OCI-M1 (cell line): ENCODE measurements around the gene TRIM73.
"Not testable (repeated sequence)": the region's sequence is repeated elsewhere in the genome, so short reads cannot be mapped to it uniquely, and the experiment has no call there.

Experiments
- DNase-seq: peaks from one replicate; lab custom pipeline; 2025; lab: John Stamatoyannopoulos, UW

Gene TRIM73

DNA sequence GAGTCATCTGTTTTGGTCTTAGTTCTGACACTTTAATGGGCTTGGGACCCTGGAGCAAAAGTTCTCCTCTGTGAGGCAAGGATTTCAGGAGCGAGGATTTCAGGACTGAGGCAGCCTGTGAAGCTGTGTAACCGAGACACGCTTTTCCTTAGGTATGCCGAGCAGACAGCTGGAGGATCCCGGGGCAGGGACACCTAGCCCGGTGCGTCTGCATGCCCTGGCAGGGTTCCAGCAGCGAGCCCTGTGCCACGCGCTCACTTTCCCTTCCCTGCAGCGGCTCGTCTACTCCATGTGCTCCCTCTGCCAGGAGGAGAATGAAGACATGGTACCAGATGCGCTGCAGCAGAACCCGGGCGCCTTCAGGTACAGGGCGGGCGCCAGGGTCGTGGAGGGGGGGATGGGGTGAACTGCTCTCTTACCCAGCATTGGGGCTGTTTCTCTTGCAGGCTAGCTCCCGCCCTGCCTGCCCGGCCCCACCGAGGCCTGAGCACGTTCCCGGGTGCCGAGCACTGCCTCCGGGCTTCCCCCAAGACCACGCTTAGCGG is 20.5 kb downstream of the TRIM73 start:
- not testable (repeated sequence) for DNase-seq

DNA sequence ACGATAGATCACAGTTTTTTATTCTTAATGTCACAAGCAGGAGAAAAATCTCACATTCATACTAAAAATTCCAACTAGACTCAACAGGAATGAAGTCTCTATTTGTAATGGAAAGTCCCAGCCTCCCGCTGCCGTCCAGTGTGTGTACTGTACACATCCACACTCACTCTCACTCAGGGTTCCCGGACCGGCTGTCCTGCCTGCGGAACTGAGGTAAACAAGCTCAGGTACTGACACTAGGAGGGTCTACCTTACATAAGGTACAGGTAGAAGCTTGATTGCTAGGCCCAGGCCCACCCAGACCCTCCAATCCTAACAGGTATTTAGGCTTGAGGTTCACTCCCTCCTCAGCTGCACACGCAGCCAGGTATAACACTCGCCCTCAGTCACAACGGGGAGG is 21.4 kb downstream of the TRIM73 start:
- not testable (repeated sequence) for DNase-seq

DNA sequence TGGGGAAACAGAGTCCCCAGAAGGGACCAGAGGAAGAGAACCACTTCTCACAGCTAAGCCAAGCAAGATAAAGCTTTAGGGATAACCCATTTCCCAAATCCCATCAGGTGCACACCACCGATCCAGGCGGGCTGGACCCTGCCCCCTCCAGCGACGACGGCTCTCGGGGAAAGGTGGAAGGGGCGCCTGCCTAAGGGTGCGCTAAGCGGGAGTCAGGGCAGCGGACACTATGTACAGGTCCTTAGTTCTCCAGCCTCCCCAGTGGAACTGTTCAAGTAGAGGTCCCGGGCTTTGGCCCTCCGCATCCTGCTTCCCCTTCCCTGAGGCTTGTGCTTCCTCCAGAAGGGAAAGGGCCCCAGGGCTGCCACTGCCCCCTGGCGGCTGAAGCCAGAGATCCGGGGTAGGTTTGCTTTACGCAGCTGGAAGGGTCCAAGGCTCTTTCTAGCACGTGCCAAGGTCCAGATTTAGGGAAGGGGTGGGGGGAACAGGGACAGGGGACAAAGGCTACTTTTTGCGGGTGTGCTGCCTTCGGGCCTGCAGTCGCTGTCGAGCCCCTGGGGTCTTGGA is 22.9 kb downstream of the TRIM73 start:
- DNase-seq, result not testable (repeated sequence)

DNA sequence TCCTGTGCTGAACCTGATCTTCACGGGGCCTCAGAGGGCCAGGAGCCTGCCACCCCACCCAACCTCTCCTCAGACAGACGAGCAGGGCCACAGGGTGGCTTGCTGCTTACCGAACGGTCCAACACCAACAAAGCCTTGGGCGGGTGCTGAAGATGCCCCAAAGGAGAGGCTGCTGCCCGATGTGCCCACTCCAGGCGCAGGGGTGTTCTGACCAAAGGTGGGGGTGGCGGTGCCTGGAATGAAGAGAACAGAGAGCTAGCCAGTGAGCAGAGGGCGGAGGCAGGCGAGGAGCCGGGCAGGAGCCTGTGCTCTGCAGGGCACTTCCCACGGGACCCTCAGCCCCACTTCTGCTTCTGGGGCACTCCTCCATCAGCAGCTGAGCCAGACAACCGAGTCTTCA is 23.8 kb downstream of the TRIM73 start:
- DNase-seq, result not testable (repeated sequence)

DNA sequence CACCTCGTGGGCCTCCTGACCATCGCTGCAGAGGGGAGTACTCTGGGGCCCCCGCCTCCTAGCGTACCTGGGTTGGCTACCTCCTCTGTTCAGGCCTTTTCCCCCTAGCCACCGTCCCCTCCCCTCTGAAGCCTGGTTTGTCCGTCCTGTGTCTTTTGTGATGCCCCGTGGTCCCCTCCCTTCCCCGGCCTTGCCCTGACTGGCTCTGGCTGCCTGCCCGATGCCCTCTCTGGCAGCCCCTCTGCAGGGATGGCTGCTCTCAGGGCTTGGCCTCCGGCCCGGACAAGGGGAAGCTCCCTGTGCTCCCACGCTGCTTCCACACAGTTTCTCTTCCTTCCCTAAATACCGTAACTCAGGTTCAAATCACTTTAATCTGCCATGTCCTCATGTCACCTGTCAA is 24.3 kb downstream of the TRIM73 start:
- not testable (repeated sequence) for DNase-seq

DNA sequence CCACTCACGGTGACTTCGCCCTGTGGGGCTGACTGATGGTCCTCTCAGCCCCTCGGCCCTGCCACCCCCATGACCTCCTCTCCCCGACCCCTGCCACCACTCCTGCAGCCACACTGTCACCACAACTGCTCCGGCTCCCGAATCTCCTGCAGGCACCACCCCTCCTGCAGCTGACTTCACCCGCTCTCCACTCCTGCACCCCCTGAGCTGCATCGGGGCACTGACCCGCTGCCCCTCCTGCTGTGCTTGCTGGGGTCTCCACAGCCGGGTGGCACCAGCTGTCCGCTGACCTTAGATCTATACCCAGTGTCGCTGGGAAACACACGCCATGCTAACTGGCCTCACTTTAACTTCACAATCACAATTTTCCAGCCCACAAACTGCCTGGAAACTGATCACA is 24.7 kb downstream of the TRIM73 start:
- not testable (repeated sequence) for DNase-seq

DNA sequence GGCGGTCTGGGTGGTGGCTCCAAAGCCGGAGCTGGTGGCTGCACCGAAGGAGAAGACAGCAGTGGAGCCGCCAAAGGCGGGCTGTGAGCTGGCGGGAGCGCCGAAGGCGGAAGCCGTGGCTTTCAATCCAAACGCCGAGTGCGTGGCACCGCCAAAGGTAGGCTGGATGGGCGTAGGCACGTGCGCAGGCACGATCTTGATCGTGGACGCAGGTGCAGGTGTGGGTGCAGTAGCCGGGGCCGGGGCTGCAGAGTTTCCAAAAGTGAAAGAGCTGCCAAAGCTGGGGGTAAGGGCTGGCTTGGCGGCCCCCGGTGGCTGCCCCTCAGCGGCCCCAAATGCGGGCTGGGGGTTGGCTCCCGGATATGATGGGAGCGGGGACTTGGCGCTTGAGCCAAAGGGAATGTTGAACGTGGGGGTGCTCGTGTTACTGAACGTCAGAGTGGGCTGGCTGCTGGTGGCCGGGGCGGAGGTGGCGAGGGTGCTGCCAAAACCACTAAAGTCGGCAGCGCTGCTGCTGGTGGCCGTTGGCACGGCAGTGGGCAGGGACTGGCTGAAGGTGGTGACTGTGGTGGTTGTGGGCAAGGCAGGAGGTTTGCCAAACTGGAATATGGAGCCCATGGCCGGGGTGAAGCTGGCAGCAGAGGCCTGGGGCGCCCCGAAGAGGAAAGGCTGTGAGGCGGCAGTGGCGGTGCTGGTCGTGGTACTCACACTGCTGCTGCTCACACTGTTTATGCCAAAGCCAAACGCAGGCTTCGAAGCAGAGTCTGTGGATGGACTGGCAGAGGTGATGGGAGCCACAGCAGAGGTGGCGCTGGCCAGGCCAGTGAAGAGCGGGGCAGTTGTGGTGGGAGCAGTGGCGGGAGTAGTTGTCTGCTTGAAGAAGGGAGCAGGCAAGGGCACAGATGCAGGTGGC is 26.6 kb downstream of the TRIM73 start:
- DNase-seq, result not testable (repeated sequence)

DNA sequence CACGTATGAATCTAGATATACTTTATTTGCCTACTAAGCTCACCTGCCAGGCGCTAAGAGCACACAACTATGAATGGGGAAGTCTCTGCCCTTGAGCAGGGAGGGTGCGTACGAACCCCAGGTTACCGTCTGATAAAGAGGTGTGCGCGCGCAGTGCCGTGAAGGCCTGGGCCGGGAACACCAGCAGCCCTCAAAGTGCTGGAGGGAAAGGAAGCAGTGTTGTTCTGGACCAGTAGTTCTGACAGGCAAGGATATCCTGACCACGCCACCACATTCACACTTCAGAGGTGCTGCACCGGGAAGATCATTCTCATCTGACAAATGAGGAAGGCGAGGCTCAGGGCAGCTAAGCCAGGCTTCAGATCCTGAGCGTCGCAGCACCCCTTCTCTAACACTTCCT is 28.1 kb downstream of the TRIM73 start:
- DNase-seq, result not testable (repeated sequence)

DNA sequence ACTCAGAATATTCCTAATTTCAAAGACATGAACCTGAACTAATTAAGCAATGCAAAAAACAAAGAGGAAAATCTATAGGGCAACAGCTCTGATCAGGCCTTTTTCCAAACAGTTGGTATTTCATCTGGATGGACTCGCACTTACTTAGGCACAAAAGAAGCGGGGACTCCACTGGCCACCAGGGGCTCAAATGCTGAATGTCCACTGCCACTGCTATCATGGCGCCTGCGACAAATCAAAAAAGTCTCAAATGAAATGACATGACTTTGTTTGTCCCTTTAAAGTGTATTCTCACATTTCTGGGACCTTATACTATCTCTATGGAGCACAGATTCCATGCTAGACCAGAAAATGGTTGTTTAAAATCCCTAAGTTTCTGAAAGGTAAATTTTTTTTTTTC is 43.6 kb downstream of the TRIM73 start:
- not testable (repeated sequence) for DNase-seq

DNA sequence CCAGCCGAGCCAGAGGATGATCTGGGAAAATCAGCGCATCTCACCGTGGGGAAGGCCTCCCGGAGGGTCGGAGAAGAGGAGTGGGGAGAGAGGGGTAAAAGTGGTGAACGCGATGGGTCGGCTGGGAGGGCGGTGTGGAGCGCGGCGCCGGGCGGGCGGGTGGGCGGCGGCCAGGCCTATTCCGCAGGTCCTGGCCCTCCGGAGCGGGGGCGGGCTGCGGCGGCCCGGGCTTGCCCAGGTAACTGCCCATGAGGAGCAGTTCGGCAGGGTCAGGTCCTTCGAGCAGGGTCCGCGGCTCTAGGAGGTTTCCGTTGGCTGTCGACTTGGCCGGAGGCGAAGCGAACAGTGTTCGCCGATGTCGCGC is 46.7 kb downstream of the TRIM73 start:
- not testable (repeated sequence) for DNase-seq

DNA sequence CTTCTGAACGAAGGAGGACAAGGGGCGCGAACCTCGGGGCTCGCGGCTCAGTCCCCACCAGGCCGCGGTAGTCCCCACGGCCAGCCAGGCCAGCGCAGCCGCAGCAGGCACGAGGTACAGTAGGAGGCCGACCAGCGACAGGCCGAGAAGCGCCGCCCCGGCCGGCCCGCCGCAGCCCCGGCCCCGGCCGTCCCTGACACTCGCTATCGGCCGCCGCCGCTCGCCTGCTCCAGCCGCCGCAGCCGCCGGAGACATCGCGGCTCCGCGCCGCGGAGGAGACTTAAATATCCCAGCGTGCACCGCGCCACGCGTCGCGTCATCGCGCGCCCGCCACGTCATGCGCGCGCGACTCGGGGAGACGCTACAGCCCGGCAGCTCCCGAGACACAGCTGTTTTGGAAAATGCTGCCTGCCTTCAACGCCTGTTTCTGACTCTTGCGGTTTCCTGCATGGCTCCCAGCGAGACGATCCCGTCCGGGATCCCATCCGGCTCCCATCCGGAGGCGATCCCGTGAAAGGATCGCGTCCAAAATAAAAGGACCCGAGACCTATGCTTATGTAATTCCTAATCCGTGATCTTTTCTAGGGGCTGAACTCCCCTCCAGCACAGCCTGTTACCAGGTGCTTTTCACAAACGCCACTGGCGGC is 47.2 kb downstream of the TRIM73 start:
- DNase-seq, result peak; percentile 57

DNA sequence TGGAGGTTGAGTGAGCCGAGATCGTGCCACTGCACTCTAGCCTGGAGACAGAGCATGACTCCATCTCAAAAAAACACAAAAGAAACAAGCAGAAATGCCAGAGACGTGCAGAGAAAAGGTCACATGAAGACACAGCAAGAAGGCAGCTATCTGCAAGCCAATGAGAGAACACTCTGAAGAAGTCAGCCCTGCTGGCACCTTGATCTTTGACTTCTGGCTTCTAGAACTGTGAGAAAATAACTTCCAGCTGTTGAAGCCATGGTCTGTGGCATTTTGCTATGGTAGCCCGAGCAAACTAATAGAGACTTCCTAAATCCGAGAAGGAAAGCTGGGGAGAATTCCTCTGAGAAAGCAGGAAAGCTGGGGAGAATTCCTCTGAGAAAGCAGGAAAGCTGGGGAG is 54.5 kb downstream of the TRIM73 start:
- not testable (repeated sequence) for DNase-seq

DNA sequence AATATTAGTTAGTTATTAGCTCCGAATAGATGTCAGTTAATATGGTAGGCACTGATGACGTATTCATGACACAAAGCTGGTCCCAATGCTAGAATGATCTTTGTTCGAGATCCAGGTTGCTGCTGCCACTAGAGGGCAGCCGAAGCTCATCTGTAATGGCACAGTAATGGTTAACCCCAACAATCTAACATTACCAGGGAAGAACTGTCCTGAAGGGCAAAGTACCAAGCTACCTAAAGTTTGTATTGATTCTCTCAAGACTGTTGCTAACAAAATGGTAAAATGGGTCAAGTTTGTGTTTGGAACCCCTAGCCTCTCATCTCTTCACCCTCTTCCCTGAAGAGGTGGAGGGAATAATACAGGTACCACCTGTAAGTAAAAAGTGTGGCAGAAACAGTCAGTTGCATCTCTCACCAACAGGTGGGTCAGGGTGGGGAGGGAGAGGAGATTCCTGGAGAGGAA is 57.1 kb downstream of the TRIM73 start:
- DNase-seq, result not testable (repeated sequence)
